IPS-18c (cell line): ENCODE measurements around the gene NAPG.
"Not testable (repeated sequence)": the region's sequence is repeated elsewhere in the genome, so short reads cannot be mapped to it uniquely, and the experiment has no call there.

Source experiments
- H3K4me3 ChIP-seq: 2 replicates; pipeline ENCODE4 v1.7.0; 2013; ENCODE audit warnings: low read depth, mild to moderate bottlenecking, low read length, moderate library complexity; ENCODE audit not compliant: insufficient read depth
- H3K9me3 ChIP-seq: one replicate; pipeline ENCODE4 v1.6.1; 2013; ENCODE audit warnings: mild to moderate bottlenecking, low read length, moderate library complexity; ENCODE audit not compliant: control insufficient read depth, insufficient read depth

NAPG gene

GRCh38 chr18:10528439-10528838 lies 2.6 kb downstream of the NAPG start:
- no peak overlapping the region for H3K4me3 ChIP-seq
- H3K9me3 ChIP-seq: no peaks in the 10 kb centered on the region

DNA sequence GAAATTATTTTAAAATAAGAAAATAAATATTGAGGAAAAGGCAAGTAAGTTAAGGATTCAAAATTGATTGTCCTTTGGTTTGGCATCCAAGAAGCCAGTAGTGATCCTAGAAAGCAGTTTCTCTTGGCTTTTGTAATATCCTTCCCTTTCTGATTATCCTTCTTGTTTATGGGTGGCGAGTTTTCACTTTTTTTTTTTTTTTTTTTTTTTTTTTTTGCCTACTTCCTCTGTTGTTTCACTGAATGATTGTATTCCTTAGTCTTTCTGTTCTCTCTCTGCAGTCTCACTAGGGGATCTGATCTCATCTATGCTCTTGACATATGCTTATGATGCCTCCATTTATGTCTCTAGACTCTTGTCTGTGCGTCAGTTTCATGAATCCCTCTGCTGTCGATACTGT lies 4.2 kb downstream of the NAPG start:
- H3K9me3 ChIP-seq: no peaks in the 10 kb centered on the region
- H3K4me3 ChIP-seq: no peak overlapping the region

- H3K9me3 ChIP-seq: no peaks in the 10 kb centered on the region
- H3K4me3 ChIP-seq: no peak overlapping the region
Observed at GRCh38 chr18:10530852-10531251, 5.0 kb downstream of the NAPG start.

- H3K4me3 ChIP-seq: no peak overlapping the region
Observed at GRCh38 chr18:10533111-10533510, 7.3 kb downstream of the NAPG start.

DNA sequence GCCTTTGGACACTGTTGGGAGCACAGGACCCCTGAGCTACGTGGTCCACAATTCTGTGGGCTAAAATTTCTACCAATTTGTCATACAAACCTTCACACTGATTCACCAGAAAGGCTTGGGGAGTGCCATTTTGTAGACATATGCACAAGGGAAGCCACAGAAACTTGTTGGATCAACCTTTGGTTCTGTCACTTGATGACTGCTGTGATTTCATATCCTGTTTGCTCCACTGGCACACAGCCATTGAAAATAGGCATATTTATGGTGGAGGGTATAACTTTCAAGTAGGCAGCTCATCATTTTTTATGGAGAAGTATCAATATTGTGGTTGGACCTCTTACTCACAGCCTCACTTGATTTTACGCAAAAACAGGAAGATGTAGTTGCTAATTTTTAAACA lies 10.5 kb downstream of the NAPG start:
- Histone ChIP-seq H3K9me3 (no peaks in the 10 kb centered on the region), H3K4me3 (no peak overlapping the region)

More at GRCh38 chr18:10533111-10533510, 7.3 kb downstream of the NAPG start:
- no peaks in the 10 kb centered on the region for H3K9me3 ChIP-seq

DNA sequence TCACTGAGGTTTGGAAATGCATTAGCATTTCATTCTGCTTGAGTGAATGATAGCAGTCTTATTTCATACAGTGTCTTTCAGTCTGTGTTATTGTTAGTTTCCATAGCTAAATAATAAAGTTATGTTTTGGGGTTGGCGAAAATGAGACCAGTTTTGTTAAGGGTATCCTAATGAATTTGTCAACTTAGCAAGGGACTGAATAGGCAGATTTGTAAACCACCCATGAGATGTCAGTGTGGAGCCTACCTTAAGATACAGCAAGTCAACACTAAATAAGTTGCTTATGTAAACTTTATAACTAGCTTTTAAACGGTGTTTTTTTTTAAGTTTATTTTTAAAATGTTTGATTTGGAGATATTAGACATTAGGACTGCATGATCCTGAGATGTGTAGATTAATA lies 11.9 kb downstream of the NAPG start:
- no peaks in the 10 kb centered on the region for H3K9me3 ChIP-seq
- H3K4me3 ChIP-seq: no peak overlapping the region

- H3K9me3 ChIP-seq, H3K4me3 ChIP-seq: not testable (repeated sequence)
Observed at GRCh38 chr18:10539124-10539523, 13.3 kb downstream of the NAPG start.

DNA sequence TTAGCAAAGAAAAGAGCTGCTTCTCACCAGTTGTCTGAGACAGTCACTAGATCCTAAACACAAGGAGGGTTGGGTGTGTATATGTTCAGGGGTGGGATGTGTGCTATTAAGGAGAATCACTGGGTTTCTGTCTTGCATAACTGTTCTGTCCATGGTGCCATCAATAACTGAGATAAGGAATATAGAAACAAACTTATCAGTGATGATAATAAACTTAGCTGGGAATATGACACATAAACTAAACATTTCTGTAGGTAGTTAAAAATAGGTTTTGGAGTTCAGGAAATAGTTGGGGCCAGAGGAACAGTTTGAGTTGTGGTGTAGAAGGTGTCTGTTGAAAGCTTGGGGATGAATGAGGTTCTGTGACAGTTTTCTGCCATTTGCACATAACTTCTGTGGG lies 17.4 kb downstream of the NAPG start:
- Histone ChIP-seq H3K9me3 (no peaks in the 10 kb centered on the region), H3K4me3 (no peak overlapping the region)

DNA sequence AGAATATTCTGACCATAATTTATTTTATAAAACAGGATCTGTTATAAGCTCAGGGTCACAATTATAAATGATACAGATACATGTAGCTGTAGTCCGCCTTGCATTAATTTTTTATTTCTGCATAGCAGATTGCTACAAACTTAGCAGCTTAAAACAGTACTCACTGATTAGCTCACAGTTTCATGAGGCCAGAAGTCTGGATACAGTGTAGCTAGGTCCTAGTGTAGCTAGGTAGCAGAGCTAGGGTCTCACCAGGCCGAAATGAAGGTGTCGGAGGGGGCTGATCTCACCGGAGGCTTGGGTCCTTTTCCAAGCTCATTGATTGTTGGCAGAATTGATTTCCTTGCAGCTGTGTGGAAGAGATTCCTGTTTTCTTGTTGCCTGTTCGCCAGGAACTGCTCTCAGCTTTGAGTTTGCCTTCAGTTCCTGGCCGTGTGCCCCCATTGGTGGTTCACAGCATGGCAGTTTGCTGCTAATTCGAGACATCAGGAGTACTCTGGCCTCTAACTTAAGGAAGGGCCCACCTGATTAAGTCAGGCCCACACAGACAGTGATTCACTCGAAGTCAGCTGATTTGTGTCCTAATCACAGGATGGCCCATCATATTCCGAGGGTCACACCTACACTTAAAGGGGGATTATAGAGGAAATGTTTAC lies 18.4 kb downstream of the NAPG start:
- no peak overlapping the region for H3K4me3 ChIP-seq
- no peaks in the 10 kb centered on the region for H3K9me3 ChIP-seq

DNA sequence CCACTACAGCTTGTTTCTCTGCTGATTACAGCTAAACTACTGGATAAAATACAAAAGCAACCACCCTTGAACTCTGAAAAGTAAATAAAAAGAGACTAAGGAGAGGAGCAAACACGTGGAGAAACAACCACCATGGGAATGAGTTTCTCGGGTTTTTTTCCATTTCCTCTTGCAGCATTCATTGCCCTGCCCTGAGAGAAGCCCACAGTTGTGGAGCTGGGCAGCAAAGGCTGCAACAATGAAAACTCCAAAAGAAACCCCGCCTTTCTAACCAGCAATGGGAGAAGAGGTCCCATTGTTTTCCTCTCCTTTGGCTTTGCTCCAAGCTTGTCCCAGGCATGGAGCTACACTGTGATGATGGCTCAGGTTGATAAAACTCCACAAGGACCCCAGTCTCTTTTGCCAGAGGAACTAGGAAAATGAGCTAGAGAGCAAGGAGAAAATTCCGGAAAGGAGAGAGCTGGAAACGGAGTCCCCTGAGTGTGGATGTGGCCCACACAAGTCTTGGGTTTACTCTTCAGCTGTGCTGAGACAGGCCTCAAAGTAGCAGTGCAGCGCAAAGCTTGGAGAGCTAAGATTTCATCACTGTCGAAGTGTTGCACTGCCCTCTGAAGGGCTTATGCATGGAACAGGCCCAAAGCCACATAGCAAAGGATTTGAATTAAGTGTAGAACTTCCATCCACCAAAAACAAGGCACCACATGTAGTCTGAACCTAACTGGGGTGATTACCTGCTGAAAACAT lies 20.9 kb downstream of the NAPG start:
- Histone ChIP-seq H3K4me3 (no peak overlapping the region), H3K9me3 (no peaks in the 10 kb centered on the region)

DNA sequence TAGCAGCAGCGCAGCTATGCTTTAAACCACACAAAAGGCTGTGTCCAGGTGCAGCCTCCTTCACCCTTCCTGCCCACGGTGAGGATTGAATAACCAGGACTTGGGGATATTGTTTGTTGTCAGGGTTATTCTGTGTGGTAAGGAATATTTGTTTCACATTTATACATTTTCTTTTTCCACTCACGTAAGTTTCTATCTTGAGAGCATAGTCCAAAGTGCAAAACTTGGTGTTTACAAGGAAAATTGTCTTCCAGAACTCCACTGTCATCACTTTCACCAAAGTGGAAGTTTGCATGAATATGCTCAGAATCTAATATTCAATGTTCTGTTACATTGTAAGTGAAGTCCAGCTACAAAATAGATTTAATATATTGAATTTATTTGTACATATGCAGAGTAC lies 26.4 kb downstream of the NAPG start:
- Histone ChIP-seq H3K4me3 (no peak overlapping the region), H3K9me3 (no peaks in the 10 kb centered on the region)

GRCh38 chr18:10556251-10556650 lies 30.4 kb downstream of the NAPG start:
- not testable (repeated sequence) for H3K4me3 ChIP-seq

GRCh38 chr18:10557085-10557677 lies 31.4 kb downstream of the NAPG start:
- H3K4me3 ChIP-seq: no peak overlapping the region
- no peaks in the 10 kb centered on the region for H3K9me3 ChIP-seq

More at GRCh38 chr18:10556251-10556650, 30.4 kb downstream of the NAPG start:
- not testable (repeated sequence) for H3K9me3 ChIP-seq

GRCh38 chr18:10558243-10558966 lies 32.6 kb downstream of the NAPG start:
- Histone ChIP-seq H3K4me3 (no peak overlapping the region), H3K9me3 (no peaks in the 10 kb centered on the region)

GRCh38 chr18:10558967-10559298 lies 33.1 kb downstream of the NAPG start:
- no peak overlapping the region for H3K4me3 ChIP-seq
- no peaks in the 10 kb centered on the region for H3K9me3 ChIP-seq

DNA sequence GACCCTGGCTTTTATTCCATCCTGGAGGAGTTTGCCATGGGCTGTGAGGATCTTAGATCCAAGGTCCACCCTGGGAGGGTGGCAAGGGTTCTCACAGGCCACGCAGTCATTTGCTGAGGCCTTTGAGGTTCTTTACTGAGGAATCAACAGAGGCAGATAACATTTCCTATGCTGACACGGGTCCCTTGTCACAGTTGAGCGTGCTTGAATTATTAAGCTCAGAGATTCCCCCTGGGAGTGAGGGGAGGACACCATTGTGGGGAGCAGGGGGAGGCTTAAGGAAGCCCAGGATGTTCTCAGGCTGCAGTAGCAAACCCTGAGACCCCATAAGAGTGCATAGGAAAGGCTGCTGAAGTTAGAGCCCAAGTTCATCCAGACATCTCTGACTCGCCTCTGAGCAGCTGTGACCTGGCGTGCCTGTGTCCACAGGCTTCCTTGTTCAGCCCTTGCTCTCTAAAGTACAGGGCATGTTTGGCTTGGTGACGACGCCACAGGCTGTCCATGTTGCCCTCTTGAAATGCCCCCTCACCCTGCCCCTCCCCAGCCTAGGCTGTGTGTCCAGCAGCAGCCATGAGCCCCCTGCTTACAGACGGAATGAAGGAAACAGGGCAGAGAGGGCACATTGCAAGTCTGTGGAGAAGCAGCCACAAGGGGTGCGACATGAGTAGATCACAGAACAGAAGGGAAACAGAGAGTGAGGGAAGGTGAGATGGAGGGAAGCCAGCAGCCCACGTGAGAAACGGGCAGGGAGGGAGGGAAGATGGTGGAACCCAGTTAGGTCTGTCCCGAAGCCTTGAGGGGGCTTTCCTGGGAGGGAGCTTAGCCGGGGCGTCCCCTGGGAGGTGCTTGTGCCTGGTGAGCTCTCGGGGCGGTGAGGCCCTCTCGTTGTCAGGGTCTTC lies 34.0 kb downstream of the NAPG start:
- Histone ChIP-seq H3K4me3 (no peak overlapping the region), H3K9me3 (no peaks in the 10 kb centered on the region)

DNA sequence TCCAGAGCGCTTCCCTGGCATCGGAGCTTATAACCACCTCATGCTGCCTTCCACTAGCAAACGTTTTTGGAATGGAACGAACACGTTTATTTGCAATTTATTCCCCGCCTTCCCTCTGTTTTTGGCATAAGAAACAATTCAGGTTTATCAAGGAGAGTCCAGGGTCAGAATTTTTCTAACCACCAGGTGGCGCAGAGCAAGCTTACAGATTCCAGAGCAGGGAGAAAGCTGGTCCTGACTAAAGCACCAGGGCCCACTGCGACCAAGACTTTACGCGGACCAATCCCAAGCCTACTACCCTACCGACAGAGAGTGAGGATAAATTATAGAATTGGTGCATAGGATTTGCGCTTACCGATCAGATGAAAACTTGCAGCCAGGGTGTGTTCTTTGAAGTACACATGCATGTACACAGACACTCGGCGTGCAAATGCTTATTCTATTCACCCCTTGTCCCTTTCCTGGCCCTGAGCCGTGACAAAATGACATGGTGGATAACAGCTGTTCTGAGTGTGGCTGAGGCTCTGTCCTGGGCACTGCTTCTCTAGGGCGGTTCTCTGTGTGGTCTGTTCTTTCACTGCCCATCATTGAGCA lies 34.7 kb downstream of the NAPG start:
- no peak overlapping the region for H3K4me3 ChIP-seq
- H3K9me3 ChIP-seq: no peaks in the 10 kb centered on the region
